Hepatic stellate cell (primary cell): ENCODE measurements around the gene SDHAF3.
"Not testable (repeated sequence)": the region's sequence is repeated elsewhere in the genome, so short reads cannot be mapped to it uniquely, and the experiment has no call there.

Source experiments
- DNase-seq: peaks from one replicate; pipeline ENCODE4 v3.0.0; 2011; ENCODE audit warnings: low spot score

Gene SDHAF3

GRCh38 chr7:97117372-97118188 lies at the start of gene SDHAF3:
Gene SDHAF3, plus strand, starts transcription at chr7:97117698. Its CDS starts 26 bp downstream, at chr7:97117724.
- peak; percentile 92 for DNase-seq

DNA sequence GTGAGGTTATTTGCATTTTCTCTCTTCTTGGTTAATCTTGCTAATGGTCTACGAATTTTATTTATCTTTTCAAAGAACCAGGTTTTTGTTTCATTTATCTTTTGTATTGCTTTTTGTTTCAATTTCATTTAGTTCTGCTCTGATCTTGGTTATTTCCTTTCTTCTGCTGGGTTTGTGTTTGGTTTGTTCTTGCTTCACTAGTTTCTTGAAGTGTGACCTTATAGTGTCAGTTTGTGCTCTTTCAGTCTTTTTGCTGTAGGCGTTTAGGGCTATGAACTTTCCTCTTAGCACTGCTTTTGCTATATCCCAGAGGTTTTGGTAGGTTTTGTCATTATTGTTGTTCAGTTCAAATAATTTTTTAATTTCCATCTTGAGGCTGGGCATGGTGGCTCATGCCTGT lies 45.5 kb upstream of the SDHAF3 start:
- DNase-seq, result not testable (repeated sequence)

DNA sequence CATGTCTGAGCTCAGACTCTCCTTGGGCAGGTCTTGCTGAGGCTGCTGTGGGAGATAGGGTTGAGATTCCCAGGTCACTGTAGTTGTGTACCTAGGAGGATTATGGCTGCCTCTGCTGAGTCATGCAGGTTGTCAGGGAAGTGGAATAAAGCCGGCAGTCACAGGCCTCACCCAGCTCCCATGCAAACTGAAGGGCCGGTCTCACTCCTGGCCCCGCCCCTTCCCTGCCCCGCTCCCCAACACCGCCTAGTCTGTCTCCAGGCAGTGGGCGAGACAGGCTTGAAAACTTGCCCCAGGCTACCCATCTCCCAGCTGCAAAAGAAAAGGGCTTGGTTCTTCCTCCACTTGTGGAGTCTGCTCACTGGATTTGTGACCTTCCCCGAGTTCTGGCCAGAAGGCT lies 41.6 kb upstream of the SDHAF3 start:
- DNase-seq, result no peak

GRCh38 chr7:97078023-97078969 lies 39.2 kb upstream of the SDHAF3 start:
- no peak for DNase-seq

DNA sequence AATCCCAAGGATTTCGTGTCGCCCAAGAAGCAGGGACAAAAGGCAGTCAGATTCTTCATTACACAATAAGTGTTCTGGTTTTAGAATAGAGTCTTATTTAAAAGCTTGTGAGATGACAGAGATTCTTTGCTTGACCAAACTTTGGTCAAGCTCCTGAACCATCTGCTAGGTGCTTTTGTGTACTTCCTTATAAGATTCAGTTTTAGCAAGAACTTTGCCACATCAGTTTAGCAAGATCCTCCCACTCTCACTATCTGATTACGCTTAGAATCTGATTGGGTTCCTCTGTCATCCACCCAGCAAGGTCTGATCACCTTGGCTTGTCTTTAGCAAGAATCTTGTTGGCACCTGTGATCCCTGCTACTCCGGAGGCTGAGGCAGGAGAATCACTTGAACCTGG lies 38.2 kb upstream of the SDHAF3 start:
- no peak for DNase-seq

DNA sequence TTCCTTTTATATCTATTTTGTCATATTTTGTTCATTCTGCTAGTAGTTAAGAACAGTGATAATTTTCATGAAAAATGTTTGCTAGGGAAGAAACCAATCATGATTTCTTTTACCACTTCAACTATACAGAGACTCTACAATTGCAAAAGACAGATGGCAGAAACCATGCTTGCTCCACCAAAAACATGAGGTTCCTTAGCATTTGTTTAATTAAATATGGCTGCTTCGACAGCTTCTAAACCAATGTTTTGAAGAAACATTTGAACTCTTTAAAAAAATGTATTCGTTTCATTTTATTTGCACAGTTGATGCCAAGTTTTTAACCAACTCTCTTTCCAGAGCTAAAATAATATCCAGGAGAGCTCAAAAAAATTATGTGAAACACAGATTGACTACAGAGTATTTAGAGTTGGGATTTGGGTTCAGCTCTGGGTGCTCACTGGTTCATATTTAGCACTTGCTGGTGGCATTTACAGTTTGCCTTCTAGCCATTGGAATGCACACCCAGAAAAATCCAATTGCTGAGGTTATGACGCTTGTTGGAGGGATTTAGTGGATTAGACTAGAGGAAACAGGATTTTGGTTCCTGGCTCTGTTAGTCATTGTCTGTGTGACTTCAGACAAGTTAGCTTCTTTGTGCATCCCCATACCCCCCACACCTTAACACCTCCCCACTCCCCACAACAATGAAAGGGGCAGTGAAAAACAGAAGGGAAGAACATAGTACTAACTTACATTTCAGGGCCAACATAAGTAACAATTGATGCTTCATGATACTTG lies 35.8 kb upstream of the SDHAF3 start:
- no peak for DNase-seq

DNA sequence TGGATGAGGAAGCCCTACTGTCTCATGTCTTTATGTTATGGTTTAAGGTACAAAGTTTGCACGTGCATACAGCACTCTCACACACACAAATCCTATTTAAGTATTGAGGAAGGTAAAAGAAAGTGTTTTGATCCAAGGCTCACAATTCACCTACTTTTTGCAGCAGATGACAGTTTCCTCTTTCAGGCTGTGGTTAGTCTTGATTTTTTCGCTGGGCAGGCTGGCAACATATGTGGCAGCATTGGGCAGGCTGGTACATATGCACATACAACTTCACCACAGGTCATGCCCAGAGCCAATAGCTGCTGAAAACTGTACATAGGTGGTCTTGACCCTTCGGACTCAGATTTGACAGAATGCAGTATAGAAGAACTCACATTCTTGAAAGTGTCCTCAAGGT lies 29.1 kb upstream of the SDHAF3 start:
- no peak for DNase-seq

DNA sequence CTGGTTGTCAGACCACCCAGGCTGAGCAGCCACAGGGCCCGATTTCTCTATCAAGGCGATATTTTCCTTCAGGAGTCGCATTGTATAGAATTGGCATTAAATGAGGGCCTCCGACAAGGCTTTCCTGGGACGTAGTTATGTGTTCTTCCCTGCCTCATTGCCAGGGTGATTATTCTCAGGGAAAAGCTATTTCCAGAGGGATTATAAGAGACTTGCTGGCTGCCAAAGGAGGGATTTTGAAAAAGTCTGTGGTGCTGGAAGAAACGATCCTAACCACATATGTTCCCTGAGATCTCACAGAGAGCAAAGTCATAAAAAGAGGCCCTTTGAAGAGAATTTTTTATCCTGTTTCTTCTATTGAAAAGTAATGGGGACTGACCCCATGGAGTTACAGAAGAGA lies 27.7 kb upstream of the SDHAF3 start:
- no peak for DNase-seq

DNA sequence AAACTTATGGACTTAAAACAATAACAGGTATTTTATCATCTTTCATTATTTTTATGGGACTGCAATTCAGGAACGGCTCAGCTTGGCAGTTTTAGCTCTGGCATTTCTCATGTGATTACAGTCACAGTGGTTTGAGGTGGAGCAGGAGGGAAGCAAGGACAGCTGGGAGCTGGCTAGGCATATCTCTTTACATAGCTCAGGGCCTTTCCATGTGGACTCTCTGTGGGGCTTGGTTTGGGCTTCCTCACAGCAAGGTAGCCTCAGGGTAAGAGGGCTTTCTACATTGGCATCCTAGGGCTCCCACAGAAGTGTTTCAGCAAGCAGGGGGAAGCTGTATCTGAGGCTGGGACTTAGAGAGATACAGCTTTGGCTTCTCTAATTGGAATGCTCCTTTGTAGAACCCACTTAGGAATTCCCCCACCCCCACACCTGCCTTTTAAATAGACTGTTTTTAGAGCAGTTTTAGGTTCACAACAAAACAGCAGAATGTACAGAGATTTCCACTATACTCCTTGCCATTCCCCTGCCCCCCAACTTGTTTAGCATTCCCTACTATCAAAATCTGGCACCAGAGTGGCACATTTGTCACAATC lies 26.6 kb upstream of the SDHAF3 start:
- DNase-seq, result no peak

DNA sequence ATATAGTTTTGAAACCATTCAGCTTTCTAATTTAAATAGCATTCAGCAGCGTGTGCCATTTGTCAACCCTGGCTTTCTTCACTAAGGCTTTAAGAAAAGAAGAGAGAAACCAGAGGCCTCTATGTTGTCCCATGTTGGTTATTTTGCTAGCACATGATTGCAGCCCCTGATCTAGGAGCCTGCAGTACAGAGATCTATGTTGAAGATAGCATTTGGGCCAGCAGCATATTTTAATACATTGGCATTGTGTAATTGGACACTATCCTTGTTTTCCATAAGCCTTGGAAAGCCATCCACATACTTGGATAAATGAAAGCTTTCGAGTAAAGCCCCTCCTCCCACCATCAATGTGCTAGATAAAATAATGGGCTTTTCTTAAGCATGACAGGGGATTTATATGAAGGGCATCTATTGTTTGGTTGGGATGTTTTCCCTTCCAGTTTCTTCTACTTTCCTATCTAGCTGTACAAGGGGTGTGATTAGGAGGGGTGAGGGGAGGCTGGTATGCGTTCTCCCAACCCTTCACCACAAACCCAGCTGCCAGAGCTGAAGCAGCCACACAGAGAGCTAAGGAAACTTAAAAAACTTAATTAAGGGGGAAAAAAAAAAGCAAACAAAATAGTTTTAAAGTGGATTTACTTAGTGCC lies 23.1 kb upstream of the SDHAF3 start:
- no peak for DNase-seq

- no peak for DNase-seq
Measured at GRCh38 chr7:97096037-97096436, 21.5 kb upstream of the SDHAF3 start.

- no peak for DNase-seq
Measured at GRCh38 chr7:97096661-97097060, 20.8 kb upstream of the SDHAF3 start.

DNA sequence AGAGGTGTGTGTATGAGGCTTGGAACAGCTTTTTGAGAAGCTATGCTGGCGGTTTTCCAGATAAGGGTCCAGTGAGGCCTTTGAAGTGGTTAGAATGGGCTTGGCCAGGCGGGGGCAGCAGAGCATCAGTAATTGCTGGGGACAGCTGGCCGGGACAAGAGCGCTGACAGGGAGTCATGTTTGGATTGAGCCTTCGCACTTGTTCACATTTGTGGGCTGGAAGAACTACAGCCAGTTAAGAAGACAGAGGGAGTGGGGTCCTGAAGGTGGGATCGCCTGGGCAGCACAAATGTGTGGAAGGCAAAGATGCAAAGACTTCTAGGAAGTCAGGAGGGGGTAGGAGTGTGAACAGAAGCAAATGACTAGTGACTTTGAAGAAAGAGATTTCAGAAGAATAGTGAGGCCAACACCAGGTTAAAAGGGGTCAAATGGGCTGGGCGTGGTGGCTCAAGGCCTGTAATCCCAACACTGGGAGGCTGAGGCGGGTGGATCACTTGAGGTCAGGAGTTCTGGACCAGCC lies 12.7 kb upstream of the SDHAF3 start:
- DNase-seq, result peak; percentile 62

DNA sequence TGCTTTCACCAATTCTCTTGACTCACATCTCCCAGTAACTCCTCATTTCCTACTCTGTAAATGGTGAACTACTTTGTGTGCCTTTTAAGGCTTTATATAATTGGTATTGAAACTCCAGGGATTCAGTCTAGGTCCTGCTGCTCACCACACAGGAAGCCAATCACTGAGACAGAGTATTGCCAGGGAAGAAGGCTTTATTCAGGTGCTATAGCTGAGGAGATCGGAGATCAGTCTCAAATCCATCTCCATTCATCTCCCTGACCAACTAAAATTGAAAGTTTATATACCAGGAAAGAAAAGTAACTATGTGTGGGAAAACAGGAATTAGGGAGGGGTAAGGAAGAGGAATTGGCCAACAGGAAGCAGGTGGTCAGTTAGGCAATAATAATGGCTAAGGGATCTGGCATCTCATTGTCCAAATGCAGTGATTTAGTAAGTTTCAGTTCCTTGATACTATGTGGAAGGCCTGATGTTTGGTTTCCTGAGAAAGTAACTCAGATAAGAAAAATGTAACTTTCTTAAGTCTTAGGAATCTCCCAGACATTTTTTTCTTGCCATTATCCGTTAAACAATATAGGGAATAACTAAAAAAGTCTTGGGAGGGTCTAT lies 10.2 kb upstream of the SDHAF3 start:
- DNase-seq, result no peak

- no peak for DNase-seq
Measured at GRCh38 chr7:97116308-97116707, 1.2 kb upstream of the SDHAF3 start.

GRCh38 chr7:97117035-97117371 lies 495 bp upstream of the SDHAF3 start:
- no peak for DNase-seq

DNA sequence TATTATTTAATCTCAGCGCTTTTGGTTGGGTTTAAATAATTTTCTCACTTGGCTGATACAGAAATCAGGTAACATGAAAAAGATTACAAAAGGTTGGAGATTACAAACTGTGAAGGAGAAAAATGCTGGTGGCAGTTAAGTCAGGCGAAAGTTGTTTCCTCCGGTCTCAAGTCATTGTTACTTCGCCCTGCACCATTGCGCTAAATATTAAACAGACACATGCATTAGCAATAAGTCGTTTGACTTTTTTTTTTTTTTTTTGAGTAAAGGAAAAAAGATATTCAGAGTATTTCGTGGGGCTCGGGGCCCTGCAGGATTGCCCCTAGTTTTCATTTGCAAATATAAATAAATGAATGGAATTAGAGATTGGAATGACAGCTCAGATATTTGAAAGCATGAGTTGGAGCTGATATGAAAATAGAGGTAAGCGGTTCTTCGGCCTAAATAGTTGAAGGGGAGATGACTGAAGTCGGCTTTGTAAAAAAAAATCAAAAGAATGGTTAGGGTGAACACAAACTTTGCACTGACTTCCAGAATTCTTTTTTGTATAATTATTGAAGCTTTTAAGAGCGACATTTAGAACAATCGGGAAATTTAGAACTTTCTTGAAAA lies 914 bp downstream of the SDHAF3 start:
- no peak for DNase-seq

- DNase-seq, result no peak
Measured at GRCh38 chr7:97119747-97120146, 2.2 kb downstream of the SDHAF3 start.

DNA sequence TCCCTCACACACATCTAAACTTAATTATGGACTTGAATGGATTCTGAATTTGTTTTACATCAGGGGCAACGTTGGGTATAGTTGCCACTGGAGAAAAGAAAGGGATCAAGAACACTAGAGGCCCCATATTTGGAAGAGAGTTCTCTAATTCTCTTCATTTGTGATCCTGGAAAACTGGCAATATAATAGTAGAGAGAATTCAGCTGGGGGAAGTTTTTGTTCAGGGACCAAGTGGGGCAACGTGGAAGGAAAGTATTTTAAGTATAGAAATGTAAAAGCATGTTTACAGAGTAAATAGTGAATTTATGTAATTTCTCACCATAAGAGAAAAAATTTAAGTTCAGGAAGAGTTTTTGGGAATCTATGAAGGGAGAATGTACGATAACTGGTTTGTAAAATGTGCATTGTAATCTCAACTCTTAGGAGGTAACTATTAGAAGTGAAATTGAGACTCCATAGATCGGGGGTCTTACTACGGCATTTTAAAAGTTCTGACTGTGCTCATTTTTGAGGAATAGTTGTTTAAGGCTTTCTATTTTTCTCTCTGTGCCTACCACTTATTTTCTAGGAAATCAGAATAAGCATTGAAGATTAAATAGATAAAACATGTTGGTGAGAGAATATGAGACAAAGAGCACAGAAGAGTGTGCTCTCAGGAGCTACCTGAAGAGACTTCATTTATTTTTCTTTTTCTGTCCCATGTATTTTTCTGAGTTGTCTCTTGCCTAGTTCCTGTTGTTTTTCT lies 3.4 kb downstream of the SDHAF3 start:
- no peak for DNase-seq

DNA sequence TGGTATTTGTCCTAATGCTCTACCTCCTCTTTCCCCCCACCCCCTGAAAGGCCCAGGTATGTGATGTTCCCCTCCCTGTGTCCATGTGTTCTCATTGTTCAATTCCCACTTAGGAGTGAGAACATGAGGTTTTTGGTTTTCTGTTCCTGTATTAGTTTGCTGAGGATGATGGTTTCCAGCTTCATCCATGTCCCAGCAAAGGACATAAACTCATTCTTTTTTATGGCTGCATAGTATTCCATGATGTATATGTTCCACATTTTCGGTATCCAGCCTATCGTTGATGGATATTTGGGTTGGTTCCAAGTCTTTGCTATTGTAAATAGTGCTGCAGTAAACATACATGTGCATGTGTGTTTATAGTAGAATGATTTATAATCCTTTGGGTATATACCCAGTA lies 5.6 kb downstream of the SDHAF3 start:
- not testable (repeated sequence) for DNase-seq
